GM12891 (cell line): ENCODE results near the gene PLBD1. TPM values are rescaled to one million over a fixed set of nuclear protein-coding genes. Genes with fewer than 3 reads are reported as not detected.

Experiments
- DNase-seq: peaks from one replicate; pipeline ENCODE4 v3.0.0; 2011; ENCODE audit warnings: low spot score; ENCODE audit not compliant: insufficient read length
- FAIRE-seq: peaks from 2 replicates; lab custom pipeline; 2011; peaks lifted over from hg19 to GRCh38; lab: Jason Lieb, UNC
- PAX5 ChIP-seq: IDR thresholded peaks from 2 replicates; pipeline ENCODE4 v1.6.1; 2011; ENCODE audit warnings: low read length, moderate library complexity, mild to moderate bottlenecking; ENCODE audit not compliant: insufficient read depth, severe bottlenecking
- POLR2A ChIP-seq: IDR thresholded peaks from 2 replicates; pipeline ENCODE4 v1.6.1; 2011; ENCODE audit warnings: low read depth, low read length, control low read depth
- POLR2AphosphoS5 ChIP-seq: IDR thresholded peaks from 2 replicates; pipeline ENCODE4 v1.6.1; 2011; ENCODE audit warnings: low read depth, low read length, control low read depth
- POU2F2 ChIP-seq: IDR thresholded peaks from 2 replicates; pipeline ENCODE4 v1.6.1; 2011; ENCODE audit warnings: low read depth, mild to moderate bottlenecking, control low read depth, low read length, moderate library complexity
- SPI1 ChIP-seq: IDR thresholded peaks from 2 replicates; pipeline ENCODE4 v1.6.1; 2011; ENCODE audit warnings: low read depth, low read length, control low read depth
- TAF1 ChIP-seq: IDR thresholded peaks from 2 replicates; pipeline ENCODE4 v1.6.1; 2011; ENCODE audit warnings: low read depth, low read length, control low read depth
- polyA plus RNA-seq: library from polyadenylated mRNA; unstranded; fragments of >200 nt; gene quantifications from one replicate; pipeline ENCODE4 v1.2.1, GENCODE V29; 2012; ENCODE audit warnings: low read depth, missing spikeins, inconsistent platforms; ENCODE audit not compliant: missing spikeins

Gene PLBD1
- polyA plus RNA-seq = 0.98 TPM

- peak; percentile 51 for DNase-seq
- peak; percentile 26 for FAIRE-seq
- no peak for TF ChIP-seq POLR2A
- TF ChIP-seq TAF1 = no peak
- TF ChIP-seq SPI1 = no peak
- TF ChIP-seq POLR2AphosphoS5 = no peak
- TF ChIP-seq POU2F2 = no peak
- TF ChIP-seq PAX5 = no peak
Observed at GRCh38 chr12:14567351-14568162, at the start of gene PLBD1. TSS of gene PLBD1 (minus strand) at chr12:14567883. CDS start at chr12:14567696, 187 bp downstream.

- TF ChIP-seq PAX5 = no peak
- peak; percentile 100 for TF ChIP-seq SPI1
- peak; percentile 33; the same call in 1 of the 2 replicates for TF ChIP-seq POU2F2
- peak; percentile 93 for FAIRE-seq
Observed at GRCh38 chr12:14614704-14615121, 47.0 kb upstream of the PLBD1 start.

DNA sequence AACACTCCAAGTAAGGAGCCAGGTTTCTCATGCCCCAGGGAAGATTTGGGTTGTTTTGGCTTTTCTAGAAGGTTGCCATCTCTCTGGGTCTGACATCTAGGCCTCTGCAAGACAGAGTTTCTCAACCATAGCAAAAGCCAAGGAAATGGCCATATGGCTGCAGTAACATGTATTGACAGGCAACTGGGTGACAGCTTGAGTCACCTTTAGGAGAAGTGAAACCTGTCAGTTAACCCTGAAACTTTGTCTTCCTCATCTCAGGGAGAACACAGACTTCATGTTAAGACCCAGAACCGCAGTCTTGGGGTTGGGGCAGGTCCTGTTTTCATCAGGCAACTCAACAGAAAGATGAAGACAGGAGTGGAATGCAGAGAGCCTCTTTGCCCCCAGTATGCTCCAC, 46.0 kb upstream of the PLBD1 start:
- TF ChIP-seq TAF1 (peak; percentile 29; the same call in 1 of the 2 replicates), POLR2AphosphoS5 (peak; percentile 58; the same call in 1 of the 2 replicates), POLR2A (peak; percentile 33; the same call in 1 of the 2 replicates), POU2F2 (peak; percentile 11; the same call in 1 of the 2 replicates), PAX5 (peak; percentile 74), SPI1 (peak; percentile 100)
- FAIRE-seq (peak; percentile 97), DNase-seq (no peak)

More at GRCh38 chr12:14614704-14615121, 47.0 kb upstream of the PLBD1 start:
- no peak for DNase-seq

- no peak for TF ChIP-seq SPI1
- no peak for TF ChIP-seq POU2F2
- no peak for TF ChIP-seq POLR2A
- TF ChIP-seq TAF1 = no peak
- no peak for TF ChIP-seq POLR2AphosphoS5
- no peak for TF ChIP-seq PAX5
- DNase-seq (no peak), FAIRE-seq (peak; percentile 5)
Observed at GRCh38 chr12:14612898-14613445, 45.3 kb upstream of the PLBD1 start.

DNA sequence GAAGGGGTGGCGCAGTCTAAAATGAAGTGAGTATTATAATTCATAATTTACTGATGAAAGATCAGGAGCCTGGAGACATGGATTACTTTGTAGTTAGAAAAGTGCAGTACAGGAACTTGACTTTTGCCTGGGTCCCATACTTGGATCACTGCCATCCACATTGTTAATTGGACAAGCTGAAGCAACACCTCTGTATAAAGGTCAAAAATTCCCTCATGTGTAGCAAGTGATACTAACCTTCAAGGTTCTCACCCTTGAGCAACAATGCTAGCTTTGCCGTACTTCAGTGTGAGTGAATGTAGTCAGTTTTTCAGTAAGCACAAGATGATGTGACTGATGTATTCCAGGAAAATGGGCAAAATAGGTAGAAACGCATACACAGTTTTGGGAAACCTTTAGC, 44.6 kb upstream of the PLBD1 start:
- no peak for DNase-seq
- TF ChIP-seq POLR2A (no peak), SPI1 (no peak), POLR2AphosphoS5 (no peak), PAX5 (no peak), POU2F2 (no peak), TAF1 (no peak)
- peak; percentile 35 for FAIRE-seq

- FAIRE-seq (no peak), DNase-seq (no peak)
- no peak for TF ChIP-seq PAX5
- no peak for TF ChIP-seq POU2F2
- TF ChIP-seq TAF1 = no peak
- TF ChIP-seq POLR2AphosphoS5 = no peak
Observed at GRCh38 chr12:14611640-14612203, 44.0 kb upstream of the PLBD1 start.

DNA sequence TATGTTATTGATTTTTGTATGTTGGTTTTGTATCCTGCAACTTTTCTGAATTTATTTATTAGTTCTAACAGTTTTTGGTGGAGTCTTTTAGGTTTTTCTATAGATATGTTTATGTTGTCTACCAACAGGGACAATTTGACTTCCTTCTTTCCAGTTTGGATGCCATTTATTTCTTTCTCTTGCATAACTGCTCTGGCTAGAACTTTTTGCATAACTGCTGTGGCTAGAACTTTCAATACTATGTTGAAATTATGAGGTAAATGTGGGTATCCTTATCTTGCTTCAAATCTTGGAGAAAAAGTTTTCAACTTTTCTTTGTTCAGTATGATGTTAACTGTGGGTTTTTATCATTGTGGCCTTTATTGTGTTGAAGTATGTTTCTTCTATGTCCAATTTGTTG, 39.9 kb upstream of the PLBD1 start:
- DNase-seq (no peak), FAIRE-seq (no peak)

DNA sequence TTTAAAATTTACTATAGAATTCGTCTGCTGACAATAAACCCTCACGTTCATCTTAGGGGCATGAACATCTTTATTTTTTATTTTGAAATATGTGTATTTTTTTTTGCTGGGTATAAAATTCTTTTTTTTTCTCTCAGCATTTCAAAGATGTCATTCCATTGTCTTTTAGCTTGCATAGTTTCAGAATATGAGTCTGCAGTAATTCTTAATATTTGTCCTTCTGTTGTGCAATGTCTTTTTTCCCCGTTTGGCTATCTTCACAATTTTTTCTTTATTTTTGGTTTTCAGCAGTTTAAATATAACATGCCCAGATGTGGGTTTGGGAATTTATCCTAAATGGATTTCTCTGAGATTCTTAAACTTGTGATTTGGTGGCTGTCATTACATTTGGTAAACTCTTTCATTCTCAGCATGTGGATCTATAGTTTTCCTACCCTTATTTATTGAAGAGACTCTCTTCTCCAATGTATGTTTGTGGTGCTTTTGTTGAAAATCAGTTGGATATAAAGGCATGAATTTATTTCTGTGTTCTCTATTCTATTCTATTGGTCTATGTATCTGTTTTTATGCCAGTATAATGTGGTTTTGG, 37.8 kb upstream of the PLBD1 start:
- FAIRE-seq (no peak), DNase-seq (no peak)
- TF ChIP-seq POLR2A (no peak), PAX5 (no peak), POU2F2 (no peak), POLR2AphosphoS5 (no peak), SPI1 (no peak), TAF1 (no peak)

More for the DNA sequence above, 39.9 kb upstream of the PLBD1 start:
- TF ChIP-seq POLR2AphosphoS5 (no peak), POLR2A (no peak), SPI1 (no peak), POU2F2 (no peak), TAF1 (no peak), PAX5 (no peak)

DNA sequence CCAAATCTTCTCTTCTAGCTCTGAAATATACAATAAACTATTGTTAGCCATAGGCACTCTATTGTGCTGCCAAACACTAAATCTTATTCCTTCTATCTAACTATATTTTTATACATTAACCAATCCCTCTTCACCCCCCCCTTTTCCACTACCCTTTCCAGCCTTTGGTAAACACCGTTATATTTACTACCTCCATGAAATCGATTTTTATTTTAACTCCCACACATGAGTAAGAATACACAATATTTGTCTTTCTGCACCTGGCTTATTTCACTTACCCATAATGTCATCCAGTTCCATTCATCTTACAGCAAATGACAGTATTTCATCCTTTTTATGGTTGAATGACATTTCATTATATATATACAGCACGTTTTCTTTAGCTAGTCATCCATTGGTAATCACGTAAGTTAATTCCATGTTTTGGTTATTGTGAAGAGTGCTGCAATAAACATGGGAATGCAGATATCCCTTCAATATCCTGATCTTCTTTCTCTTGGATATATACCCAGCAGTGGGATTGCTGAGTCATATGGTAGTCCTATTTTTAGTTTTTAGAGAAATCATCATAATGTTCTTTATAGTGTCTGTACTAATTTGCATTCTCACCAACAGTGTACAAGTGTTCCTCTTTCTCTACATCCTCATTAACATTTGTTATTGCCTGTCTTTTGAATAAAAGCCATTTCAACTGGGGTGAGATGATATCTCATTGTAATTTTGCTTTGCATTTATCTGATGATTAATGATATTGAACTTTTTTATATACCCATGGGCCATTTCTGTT, 34.2 kb upstream of the PLBD1 start:
- no peak for DNase-seq
- TF ChIP-seq PAX5 (no peak), SPI1 (no peak), TAF1 (no peak), POLR2A (no peak), POU2F2 (no peak), POLR2AphosphoS5 (no peak)
- FAIRE-seq = no peak
